Activated CD8-positive, alpha-beta T cell treated with anti-CD3 and anti-CD28 coated beads, Interleukin-2, amount 10 ng/mL, durations not matched to agents 7 days and 5 days (primary cell): ENCODE data around the gene CDK11A. TPM values are rescaled to one million over a fixed set of nuclear protein-coding genes. Genes with fewer than 3 reads are reported as not detected.
"Not testable (repeated sequence)": the region's sequence is repeated elsewhere in the genome, so short reads cannot be mapped to it uniquely, and the experiment has no call there.

Source experiments
- ATAC-seq: fragments of 150-1000 bp; cut with Tn5 transposase; one replicate; pipeline ENCODE4 v1.10.0; 2021; ENCODE audit warnings: moderate library complexity
- CTCF ChIA-PET: fragments of 350-600 bp; sonication (Branson Sonifier 250); formaldehyde crosslinking; loops from one replicate; lab custom pipeline; 2021; ENCODE audit warnings: antibody characterized with exemption; lab: Charles Lee
- POLR2A ChIA-PET: fragments of 350-600 bp; sonication (Branson Sonifier 250); formaldehyde crosslinking; loops from one replicate; lab custom pipeline; 2021; ENCODE audit warnings: antibody characterized with exemption; lab: Charles Lee
- DNase-seq: peaks from one replicate; pipeline ENCODE4 v3.0.0-alpha.2; 2020
- H3K27ac Mint-ChIP-seq: one replicate; pipeline ENCODE4 v1.8.0; 2021; ENCODE audit warnings: mild to moderate bottlenecking, mixed read lengths
- H3K27me3 Mint-ChIP-seq: one replicate; pipeline ENCODE4 v1.8.0; 2021; ENCODE audit warnings: low read depth, mixed read lengths
- H3K36me3 Mint-ChIP-seq: one replicate; pipeline ENCODE4 v1.8.0; 2021; ENCODE audit warnings: low read depth, mixed read lengths
- H3K4me1 Mint-ChIP-seq: one replicate; pipeline ENCODE4 v1.8.0; 2021; ENCODE audit warnings: low read depth, mixed read lengths
- H3K4me3 Mint-ChIP-seq: one replicate; pipeline ENCODE4 v1.8.0; 2021; ENCODE audit warnings: mild to moderate bottlenecking, mixed read lengths
- H3K9me3 Mint-ChIP-seq: one replicate; pipeline ENCODE4 v1.8.0; 2022; ENCODE audit warnings: mixed read lengths; ENCODE audit not compliant: insufficient read depth
- total RNA-seq, 2 experiments: library from RNA; stranded (reverse); gene quantifications; one replicate each; pipeline ENCODE4 v1.2.3, GENCODE V29; 2021

CDK11A gene
- total RNA-seq, 2 experiments from 2014 or later: 83.6 to 85.8 TPM

- H3K4me1 Mint-ChIP-seq: peaks cover 16% of the 10 kb centered on the region
- H3K27me3 Mint-ChIP-seq, POLR2A ChIA-PET, H3K4me3 Mint-ChIP-seq, H3K9me3 Mint-ChIP-seq, CTCF ChIA-PET, ATAC-seq, H3K27ac Mint-ChIP-seq, DNase-seq: not testable (repeated sequence)
- peaks cover 28% of the 10 kb centered on the region for H3K36me3 Mint-ChIP-seq
These were observed 6.1 kb upstream of the CDK11A start for GRCh38 chr1:1730230-1730629.

GRCh38 chr1:1729116-1729816, 5.1 kb upstream of the CDK11A start:
- CTCF ChIA-PET: interaction anchor here (1.0 to 1.9 kb wide), 4 partner anchors 50 to 179 kb away, joined by 3 to 8 read pairs (median 6); no protein-coding TSS in a partner anchor
- H3K27me3 Mint-ChIP-seq, H3K9me3 Mint-ChIP-seq, H3K4me3 Mint-ChIP-seq, DNase-seq, ATAC-seq: not testable (repeated sequence)
- Mint-ChIP-seq H3K27ac (peak overlapping the region; percentile 96), H3K36me3 (peaks cover 23% of the 10 kb centered on the region), H3K4me1 (peaks cover 20% of the 10 kb centered on the region)
- POLR2A ChIA-PET: interaction anchor here (1.9 kb wide), 1 partner anchor 64 kb away, joined by 7 read pairs; no protein-coding TSS in a partner anchor

GRCh38 chr1:1728308-1729005, 4.3 kb upstream of the CDK11A start:
- ChIA-PET CTCF (interaction anchor here (1.0 to 1.9 kb wide), 3 partner anchors 50 to 180 kb away, joined by 3 to 8 read pairs (median 4); no protein-coding TSS in a partner anchor), POLR2A (interaction anchor here (0.9 to 1.9 kb wide), 2 partner anchors 59 to 63 kb away, joined by 6 to 7 read pairs; no protein-coding TSS in a partner anchor)
- H3K27me3 Mint-ChIP-seq, H3K9me3 Mint-ChIP-seq: not testable (repeated sequence)
- Mint-ChIP-seq H3K4me1 (peaks cover 20% of the 10 kb centered on the region), H3K27ac (peak overlapping the region; percentile 96), H3K36me3 (peaks cover 20% of the 10 kb centered on the region), H3K4me3 (peak overlapping the region; percentile 53)
- DNase-seq (peak; percentile 77), ATAC-seq (peak; percentile 18)

- POLR2A ChIA-PET, ATAC-seq: not testable (repeated sequence)
- H3K4me1 Mint-ChIP-seq: peaks cover 20% of the 10 kb centered on the region
These were observed 3.0 kb upstream of the CDK11A start for GRCh38 chr1:1727131-1727651.

GRCh38 chr1:1726088-1726487, 1.9 kb upstream of the CDK11A start:
- POLR2A ChIA-PET, CTCF ChIA-PET, H3K27me3 Mint-ChIP-seq, ATAC-seq, DNase-seq, H3K9me3 Mint-ChIP-seq: not testable (repeated sequence)
- Mint-ChIP-seq H3K27ac (peak overlapping the region; percentile 66), H3K4me3 (peak overlapping the region; percentile 8), H3K4me1 (peaks cover 26% of the 10 kb centered on the region), H3K36me3 (peaks cover 21% of the 10 kb centered on the region)

More at GRCh38 chr1:1727131-1727651, 3.0 kb upstream of the CDK11A start:
- H3K9me3 Mint-ChIP-seq, DNase-seq, H3K27me3 Mint-ChIP-seq, CTCF ChIA-PET, H3K4me3 Mint-ChIP-seq: not testable (repeated sequence)
- Mint-ChIP-seq H3K36me3 (peaks cover 15% of the 10 kb centered on the region), H3K27ac (peak overlapping the region; percentile 56)

- Mint-ChIP-seq H3K27me3 (no peaks in the 10 kb centered on the region), H3K4me1 (peaks cover 12% of the 10 kb centered on the region), H3K4me3 (no peak overlapping the region), H3K9me3 (no peaks in the 10 kb centered on the region), H3K27ac (peak overlapping the region; percentile 14), H3K36me3 (peaks cover 37% of the 10 kb centered on the region)
- no peak for DNase-seq
- ChIA-PET CTCF (no interaction called here), POLR2A (no interaction called here)
- ATAC-seq: no peak
These were observed 3.0 kb downstream of the CDK11A start for GRCh38 chr1:1721201-1721600.

- H3K27ac Mint-ChIP-seq: peak overlapping the region; percentile 66
- H3K4me1 Mint-ChIP-seq, CTCF ChIA-PET, ATAC-seq, H3K4me3 Mint-ChIP-seq, H3K27me3 Mint-ChIP-seq, H3K9me3 Mint-ChIP-seq, POLR2A ChIA-PET, DNase-seq: not testable (repeated sequence)
- peaks cover 37% of the 10 kb centered on the region for H3K36me3 Mint-ChIP-seq
These were observed 8.9 kb downstream of the CDK11A start for GRCh38 chr1:1715109-1715883.

GRCh38 chr1:1707897-1708296, 16.3 kb downstream of the CDK11A start:
- H3K36me3 Mint-ChIP-seq, H3K27me3 Mint-ChIP-seq, H3K9me3 Mint-ChIP-seq, H3K4me1 Mint-ChIP-seq, CTCF ChIA-PET, H3K27ac Mint-ChIP-seq, H3K4me3 Mint-ChIP-seq, POLR2A ChIA-PET, ATAC-seq, DNase-seq: not testable (repeated sequence)

GRCh38 chr1:1707241-1707640, 16.9 kb downstream of the CDK11A start:
- H3K36me3 Mint-ChIP-seq, POLR2A ChIA-PET, ATAC-seq, H3K4me1 Mint-ChIP-seq, H3K27ac Mint-ChIP-seq, H3K9me3 Mint-ChIP-seq, H3K4me3 Mint-ChIP-seq, CTCF ChIA-PET, DNase-seq, H3K27me3 Mint-ChIP-seq: not testable (repeated sequence)

- H3K36me3 Mint-ChIP-seq, DNase-seq, CTCF ChIA-PET, ATAC-seq, H3K4me1 Mint-ChIP-seq, POLR2A ChIA-PET, H3K27me3 Mint-ChIP-seq, H3K4me3 Mint-ChIP-seq, H3K9me3 Mint-ChIP-seq, H3K27ac Mint-ChIP-seq: not testable (repeated sequence)
These were observed 18.5 kb downstream of the CDK11A start for GRCh38 chr1:1705623-1706022.

GRCh38 chr1:1704284-1704957, 19.7 kb downstream of the CDK11A start:
- ATAC-seq, H3K4me1 Mint-ChIP-seq, H3K27me3 Mint-ChIP-seq, CTCF ChIA-PET, POLR2A ChIA-PET, H3K4me3 Mint-ChIP-seq, H3K36me3 Mint-ChIP-seq, H3K27ac Mint-ChIP-seq, DNase-seq, H3K9me3 Mint-ChIP-seq: not testable (repeated sequence)
